A549 (cell line): ENCODE data around the gene CAP2. TPM values are rescaled to one million over a fixed set of nuclear protein-coding genes. Genes with fewer than 3 reads are reported as not detected.
"Not testable (repeated sequence)": the region's sequence is repeated elsewhere in the genome, so short reads cannot be mapped to it uniquely, and the experiment has no call there.

ENCODE experiments used
- ATAC-seq, 2 experiments: fragments of 200-7000 bp in 1 of 2; fragments of >200 bp in 1 of 2; cut with Nextera tagmentation in 1 of 2; cut with Tn5 transposase in 1 of 2; 3 replicates each; pipeline versions ENCODE4 v1.8.0 to v1.9.1; 2018 to 2020; ENCODE audit warnings: mild to moderate bottlenecking in 1 of 2, moderate library complexity in 1 of 2
- CTCF ChIA-PET: fragments of 300-600 bp; sonication (Branson Sonifier 250); formaldehyde crosslinking; extraction: SDS; loops from one replicate; lab custom pipeline; 2021; ENCODE audit warnings: antibody characterized with exemption, inconsistent platforms; lab: Yijun Ruan, JAX
- POLR2A ChIA-PET: fragments of 350-600 bp; formaldehyde crosslinking; extraction: SDS; loops from one replicate; lab custom pipeline; 2021; ENCODE audit warnings: antibody characterized with exemption, inconsistent platforms; lab: Yijun Ruan, JAX
- DNase-seq, 2 experiments: peaks; one replicate each; pipeline versions ENCODE4 v3.0.0 to v3.0.0-alpha.2; 2011 to 2016; ENCODE audit warnings: low read depth in 1 of 2, low spot score in 1 of 2
- FAIRE-seq: peaks from 2 replicates; lab custom pipeline; 2011; peaks lifted over from hg19 to GRCh38; lab: Jason Lieb, UNC
- H3K27ac ChIP-seq, 2 experiments: fragments of >200 bp; sonication (Bioruptor Twin); formaldehyde crosslinking; 3 replicates each; pipeline ENCODE4 v1.5.1; 2016 to 2017
- H3K4me1 ChIP-seq: fragments of >200 bp; sonication (Bioruptor Twin); formaldehyde crosslinking; 3 replicates; pipeline ENCODE4 v1.6.1; 2016
- H3K4me2 ChIP-seq: fragments of >200 bp; sonication (Bioruptor Twin); formaldehyde crosslinking; 3 replicates; pipeline ENCODE4 v1.6.1; 2016
- H3K4me3 ChIP-seq: fragments of >200 bp; sonication (Bioruptor Twin); formaldehyde crosslinking; 3 replicates; pipeline ENCODE4 v1.5.1; 2016
- H3K9me3 ChIP-seq: fragments of >200 bp; sonication (Bioruptor Twin); formaldehyde crosslinking; 3 replicates; pipeline ENCODE4 v1.6.1; 2016
- CHD2 ChIP-seq: fragments of 150-350 bp; IDR thresholded peaks from 2 replicates; pipeline ENCODE4 v1.6.1; 2014; ENCODE audit warnings: low read length; ENCODE audit not compliant: partially characterized antibody
- CHD4 ChIP-seq: fragments of 200-600 bp; sonication (generic); IDR thresholded peaks from 2 replicates; pipeline ENCODE4 v1.6.1; 2016; ENCODE audit warnings: antibody characterized with exemption, mild to moderate bottlenecking, borderline replicate concordance
- FOSB ChIP-seq: fragments of 250-450 bp; sonication (Bioruptor Pico); IDR thresholded peaks from 2 replicates; pipeline ENCODE4 v1.5.0; 2020; ENCODE audit warnings: mild to moderate bottlenecking, moderate library complexity
- FOSL2 ChIP-seq, 2 experiments: fragments of 450-650 bp in 1 of 2; fragments of >200 bp in 1 of 2; sonication (Bioruptor Twin) in 1 of 2; formaldehyde crosslinking; IDR thresholded peaks; 2 replicates each; pipeline versions ENCODE4 v1.5.0 to v1.6.1; 2016 to 2020; ENCODE audit warnings: mild to moderate bottlenecking in 1 of 2, moderate library complexity in 1 of 2
- FOXS1 ChIP-seq: fragments of 250-450 bp; sonication (Bioruptor Pico); IDR thresholded peaks from 2 replicates; pipeline ENCODE4 v1.5.0; 2020; ENCODE audit warnings: mild to moderate bottlenecking, moderate library complexity
- HOXA7 ChIP-seq: fragments of 250-450 bp; sonication (Bioruptor Pico); IDR thresholded peaks from 2 replicates; pipeline ENCODE4 v1.5.0; 2020; ENCODE audit warnings: mild to moderate bottlenecking, moderate library complexity
- HOXB5 ChIP-seq: fragments of 250-450 bp; sonication (Bioruptor Pico); IDR thresholded peaks from 2 replicates; pipeline ENCODE4 v1.5.0; 2020; ENCODE audit warnings: mild to moderate bottlenecking, moderate library complexity
- JUN ChIP-seq, 2 experiments: fragments of >200 bp; sonication (Bioruptor Twin); formaldehyde crosslinking; IDR thresholded peaks; 2 replicates in 1 of 2; 3 replicates in 1 of 2; pipeline ENCODE4 v1.6.1; 2016 to 2017
- MYC ChIP-seq: IDR thresholded peaks from 2 replicates; pipeline ENCODE4 v1.6.1; 2012; ENCODE audit warnings: mild to moderate bottlenecking, inconsistent platforms, low read length, improper control_type of control experiment, borderline replicate concordance
- NFE2L2 ChIP-seq: fragments of 150-350 bp; conservative IDR thresholded peaks from 2 replicates; pipeline ENCODE4 v1.6.1; 2014; ENCODE audit warnings: low read length
- NPAS2 ChIP-seq: fragments of 250-450 bp; sonication (Bioruptor Pico); IDR thresholded peaks from 2 replicates; pipeline ENCODE4 v1.8.0; 2022; ENCODE audit warnings: mild to moderate bottlenecking, moderate library complexity, borderline replicate concordance
- NR3C1 ChIP-seq: fragments of >200 bp; sonication (Bioruptor Twin); formaldehyde crosslinking; IDR thresholded peaks from 3 replicates; pipeline ENCODE4 v1.6.1; 2017
- PBX3 ChIP-seq: IDR thresholded peaks from 2 replicates; pipeline ENCODE4 v1.6.1; 2012
- RAD21 ChIP-seq, 2 experiments: fragments of >200 bp in 1 of 2; sonication (Bioruptor Twin) in 1 of 2; formaldehyde crosslinking in 1 of 2; IDR thresholded peaks in 1 of 2; conservative IDR thresholded peaks in 1 of 2; 2 replicates in 1 of 2; 3 replicates in 1 of 2; pipeline ENCODE4 v1.6.1; 2012 to 2018; ENCODE audit warnings: inconsistent platforms in 1 of 2
- RCOR1 ChIP-seq: fragments of 150-350 bp; IDR thresholded peaks from 2 replicates; pipeline ENCODE4 v1.6.1; 2014; ENCODE audit warnings: antibody characterized with exemption, low read length, low read depth
- REST ChIP-seq: fragments of 200-600 bp; sonication (generic); IDR thresholded peaks from 2 replicates; pipeline ENCODE4 v1.6.1; 2016; ENCODE audit warnings: antibody characterized with exemption, mild to moderate bottlenecking, moderate library complexity
- RNF2 ChIP-seq: fragments of 200-600 bp; sonication (generic); IDR thresholded peaks from 2 replicates; pipeline ENCODE4 v1.6.1; 2016; ENCODE audit warnings: low read depth, mild to moderate bottlenecking, antibody characterized with exemption, moderate library complexity, borderline replicate concordance
- TFCP2L1 ChIP-seq: fragments of 250-450 bp; sonication (Bioruptor Pico); IDR thresholded peaks from 2 replicates; pipeline ENCODE4 v1.5.0; 2021; ENCODE audit warnings: mild to moderate bottlenecking
- ZSCAN20 ChIP-seq: fragments of 250-450 bp; sonication (Bioruptor Pico); IDR thresholded peaks from 2 replicates; pipeline ENCODE4 v1.8.0; 2022; ENCODE audit warnings: mild to moderate bottlenecking, moderate library complexity
- WGBS: methylation state at CpG from one replicate; pipeline ENCODE4 v1.1.6; 2017; ENCODE audit errors: missing lambda C conversion rate; 5-methylcytosine and 5-hydroxymethylcytosine counted together
- polyA plus RNA-seq, 4 experiments: library from polyadenylated mRNA; depleted of rRNA in 3 of 4; stranded (reverse); fragments of >200 nt; fragmentation: RNase III in 1 of 4; extraction: RNeasy Plus Mini Kit Qiagen cat#74134 plus additional on column Dnase treatment in 1 of 4; gene quantifications; 2 replicates in 3 of 4; 3 replicates in 1 of 4; pipeline ENCODE4 v1.2.3, GENCODE V29; 2011 to 2017

Gene CAP2
- polyA plus RNA-seq, 2 of the 4 experiments (the other 2 are of a cell fraction) = 27.2 to 43.3 TPM

GRCh38 chr6:17408081-17408480, 14.7 kb downstream of the CAP2 start:
- CTCF ChIA-PET = interaction anchor here (0.7 kb wide), 1 partner anchor 213 kb away, joined by 3 read pairs; no protein-coding TSS in a partner anchor
- TF ChIP-seq RAD21 (conservative IDR thresholded peaks at IDR 0.05 in 1 of 2, IDR thresholded peaks at IDR 0.05 in 1 of 2) = no peak
- TF ChIP-seq CHD4 = no peak
- TF ChIP-seq NR3C1 = no peak
- TF ChIP-seq RNF2 = no peak
- TF ChIP-seq HOXB5 (CRISPR knock-in tag) = no peak
- no peak for TF ChIP-seq TFCP2L1 (CRISPR knock-in tag)
- no peak for TF ChIP-seq NPAS2 (CRISPR knock-in tag)
- TF ChIP-seq NFE2L2 = no peak
- POLR2A ChIA-PET = interaction anchor here (0.7 to 1.0 kb wide), 2 partner anchors 9 to 14 kb away, joined by 3 to 5 read pairs; no protein-coding TSS in a partner anchor

GRCh38 chr6:17410281-17410680, 16.9 kb downstream of the CAP2 start:
- DNase-seq (no peak), FAIRE-seq (no peak), ATAC-seq (no peak; a peak in 1 of 6 replicates)
- Histone ChIP-seq H3K4me2 (no peak overlapping the region), H3K27ac (no peak overlapping the region), H3K4me1 (peaks cover 24% of the 10 kb centered on the region), H3K9me3 (peaks cover 7% of the 10 kb centered on the region; the same call in 1 of the 3 replicates), H3K4me3 (no peak overlapping the region)
- ChIA-PET POLR2A (no interaction called here), CTCF (no interaction called here)
- WGBS = 89% methylated on average over 4 of the region's 4 CpGs
- no peak for TF ChIP-seq FOXS1 (CRISPR knock-in tag)
- no peak for TF ChIP-seq CHD2
- no peak for TF ChIP-seq JUN (IDR thresholded peaks at IDR 0.05)
- TF ChIP-seq HOXA7 (CRISPR knock-in tag) = no peak
- no peak for TF ChIP-seq RCOR1

More at GRCh38 chr6:17408081-17408480, 14.7 kb downstream of the CAP2 start:
- H3K4me1 ChIP-seq = peaks cover 20% of the 10 kb centered on the region
- H3K27ac ChIP-seq = 0 out of 6 replicates have a peak overlapping the region, but pooled peaks of 1 of the 2 experiments have one; percentile 39
- FAIRE-seq (no peak), ATAC-seq (no peak), DNase-seq (no peak)
- WGBS = 88% methylated on average over 4 of the region's 4 CpGs
- H3K4me2 ChIP-seq = no peak overlapping the region
- H3K4me3 ChIP-seq = no peak overlapping the region
- peaks cover 7% of the 10 kb centered on the region; the same call in 1 of the 3 replicates for H3K9me3 ChIP-seq

GRCh38 chr6:17413313-17413750, 19.9 kb downstream of the CAP2 start:
- 43% methylated on average over 5 of the region's 5 CpGs for WGBS
- ATAC-seq = peak in 1 of 2 experiments; percentile 50; a peak in 3 of 6 replicates

GRCh38 chr6:17414395-17414794, 21.0 kb downstream of the CAP2 start:
- POLR2A ChIA-PET, DNase-seq, CTCF ChIA-PET, H3K4me3 ChIP-seq, H3K4me2 ChIP-seq, H3K9me3 ChIP-seq, FAIRE-seq, ATAC-seq: not testable (repeated sequence)
- peak overlapping the region in 1 of 2 experiments; percentile 80; a peak in 2 of 6 replicates for H3K27ac ChIP-seq
- H3K4me1 ChIP-seq = peaks cover 53% of the 10 kb centered on the region
- 100% methylated on average over 1 of the region's 1 CpG for WGBS

More at GRCh38 chr6:17413313-17413750, 19.9 kb downstream of the CAP2 start:
- Histone ChIP-seq H3K4me3 (no peak overlapping the region), H3K27ac (peak overlapping the region; percentile 29 to 80; a peak in 5 of 6 replicates), H3K9me3 (peaks cover 7% of the 10 kb centered on the region; the same call in 1 of the 3 replicates), H3K4me1 (peaks cover 42% of the 10 kb centered on the region), H3K4me2 (peak overlapping the region; percentile 56)
- ChIA-PET POLR2A (no interaction called here), CTCF (no interaction called here)
- DNase-seq (peak in 1 of 2 experiments; percentile 17), FAIRE-seq (no peak)
- TF ChIP-seq MYC (no peak), FOSL2 (IDR thresholded peaks at IDR 0.05) (no peak), FOSL2 (CRISPR knock-in tag; IDR thresholded peaks at IDR 0.05) (0 out of 2 replicates have a peak, but pooled peaks have one; percentile 27), ZSCAN20 (CRISPR knock-in tag) (no peak), REST (no peak), FOSB (CRISPR knock-in tag) (no peak), PBX3 (no peak)
